K562 (cell line): Measurements from ENCODE around the gene GLI1. TPM values are rescaled to one million over a fixed set of nuclear protein-coding genes. Genes with fewer than 3 reads are reported as not detected.
A peak's percentile ranks its signal among the peaks of the same experiment; 100 is the strongest.

Experiments used
- CBX3 ChIP-seq, 2 experiments: IDR thresholded peaks; 1 replicate in 1 of 2; 2 replicates in 1 of 2; pipeline ENCODE4 v1.6.1; 2012; ENCODE audit warnings: inconsistent platforms in 2 of 2, low read length in 2 of 2, borderline replicate concordance in 1 of 2, control low read depth in 1 of 2
- CHD1 ChIP-seq: fragments of 200-600 bp; sonication (generic); IDR thresholded peaks from one replicate; pipeline ENCODE4 v1.6.1; 2012; ENCODE audit warnings: mild to moderate bottlenecking, moderate library complexity, low read length, inconsistent platforms
- E2F8 ChIP-seq: fragments of 450-650 bp; IDR thresholded peaks from 2 replicates; pipeline ENCODE4 v1.7.1; 2018; ENCODE audit warnings: mild to moderate bottlenecking, low read depth; ENCODE audit not compliant: partially characterized antibody
- KHSRP ChIP-seq: fragments of 450-650 bp; IDR thresholded peaks from 2 replicates; pipeline ENCODE4 v1.6.1; 2017
- MEIS2 ChIP-seq: fragments of 450-650 bp; IDR thresholded peaks from 2 replicates; pipeline ENCODE4 v1.6.1; 2014; ENCODE audit warnings: mild to moderate bottlenecking; ENCODE audit not compliant: partially characterized antibody
- MITF ChIP-seq: IDR thresholded peaks from 2 replicates; pipeline ENCODE4 v1.6.1; 2014; ENCODE audit warnings: antibody characterized with exemption
- MTF1 ChIP-seq: fragments of 250-450 bp; sonication (Bioruptor Pico); IDR thresholded peaks from 2 replicates; pipeline ENCODE4 v1.9.0; 2021; ENCODE audit warnings: moderate library complexity, mild to moderate bottlenecking, inconsistent platforms, borderline replicate concordance
- NFIX ChIP-seq: fragments of 250-450 bp; sonication (Bioruptor Pico); IDR thresholded peaks from 2 replicates; pipeline ENCODE4 v1.4.0; 2020; ENCODE audit warnings: low read depth, mild to moderate bottlenecking, moderate library complexity
- OTX1 ChIP-seq: fragments of 450-650 bp; formaldehyde crosslinking; IDR thresholded peaks from 2 replicates; pipeline ENCODE4 v1.4.0; 2022; ENCODE audit warnings: mild to moderate bottlenecking
- PATZ1 ChIP-seq: fragments of 250-450 bp; sonication (Bioruptor Pico); IDR thresholded peaks from 2 replicates; pipeline ENCODE4 v1.5.0; 2020; ENCODE audit warnings: mild to moderate bottlenecking, borderline replicate concordance
- SRSF9 ChIP-seq: fragments of 200-400 bp; formaldehyde crosslinking; IDR thresholded peaks from 2 replicates; pipeline ENCODE4 v1.6.1; 2017; ENCODE audit warnings: low read depth, low read length, borderline replicate concordance
- TAL1 ChIP-seq: fragments of 450-650 bp; IDR thresholded peaks from 2 replicates; pipeline ENCODE4 v1.6.1; 2016; ENCODE audit warnings: mild to moderate bottlenecking
- TCFL5 ChIP-seq: fragments of 250-450 bp; sonication (Bioruptor Pico); conservative IDR thresholded peaks from 2 replicates; pipeline ENCODE4 v1.6.1; 2021; ENCODE audit warnings: mild to moderate bottlenecking, moderate library complexity, matching md5 sums
- ZNF445 ChIP-seq: fragments of 250-450 bp; sonication (Bioruptor Pico); IDR thresholded peaks from 2 replicates; pipeline ENCODE4 v1.4.0; 2020; ENCODE audit warnings: low read depth, mild to moderate bottlenecking, moderate library complexity
- polyA plus RNA-seq, 8 experiments: library from polyadenylated mRNA; depleted of rRNA in 4 of 8; stranded (reverse) in 5 of 8; unstranded in 3 of 8; fragments of >200 nt; fragmentation: Nextera tagmentation in 2 of 8; fragmentation: Illumina TruSeq in 1 of 8; extraction: Ambion mirVana in 2 of 8; extraction: Trizol in 1 of 8; gene quantifications; 2 replicates each; pipeline versions ENCODE4 v1.2.1 to v1.2.3, GENCODE V29; 2011 to 2014; ENCODE audit warnings: inconsistent platforms in 1 of 8, missing spikeins in 1 of 8
- total RNA-seq, 7 experiments: library from RNA; depleted of rRNA in 6 of 7; stranded (reverse); fragments of >200 nt in 6 of 7; fragmentation: Illumina TruSeq in 2 of 7; extraction: Trizol in 2 of 7; gene quantifications; 2 replicates each; pipeline versions ENCODE4 v1.2.1 to v1.2.3, GENCODE V29; 2011 to 2021; ENCODE audit warnings: low replicate concordance in 1 of 7
- TF ChIP-seq, protein P1 (sequence below): fragments of 250-450 bp; sonication (Bioruptor Pico); IDR thresholded peaks from 2 replicates; pipeline ENCODE4 v1.6.1; 2021; ENCODE audit warnings: mild to moderate bottlenecking
- TF ChIP-seq, protein P2 (sequence below): fragments of 250-450 bp; sonication (Bioruptor Pico); IDR thresholded peaks from 2 replicates; pipeline ENCODE4 v1.5.0; 2021

GLI1 gene
- total and polyA plus RNA-seq, 9 of the 15 experiments (the other 6 are each of a cell fraction or from before 2014, with no cell fraction given) = 0.24 to 3.7 (median 0.61) TPM

DNA sequence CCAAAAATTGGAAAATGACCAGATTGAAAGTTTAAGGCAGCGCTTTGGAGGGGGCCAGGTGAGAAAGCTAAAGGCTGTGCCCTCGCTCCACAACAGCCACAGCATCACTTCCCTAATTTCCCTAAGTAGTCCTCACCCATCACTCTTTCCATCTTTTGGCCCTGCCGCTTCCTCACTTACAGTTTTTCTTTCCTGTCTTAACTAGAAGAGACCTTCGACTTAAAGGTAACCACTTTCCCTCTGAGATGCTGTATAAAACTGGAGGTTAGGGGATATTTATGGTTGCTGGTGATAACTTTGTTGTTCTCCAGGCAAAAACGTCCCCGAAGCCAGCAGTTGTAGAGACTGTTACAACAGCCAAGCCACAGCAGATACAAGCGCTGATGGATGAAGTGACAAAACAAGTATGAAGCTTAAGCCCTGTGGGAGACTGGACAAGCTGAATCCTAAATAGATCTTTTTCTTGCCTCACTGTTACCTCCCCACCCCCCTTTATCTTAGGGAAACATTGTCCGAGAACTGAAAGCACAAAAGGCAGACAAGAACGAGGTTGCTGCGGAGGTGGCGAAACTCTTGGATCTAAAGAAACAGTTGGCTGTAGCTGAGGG, 56.5 kb downstream of the GLI1 start (continued):
- TF ChIP-seq MITF (no peak), TCFL5 (CRISPR knock-in tag) (0 out of 2 replicates have a peak, but pooled peaks have one; percentile 18), E2F8 (peak; percentile 79), MEIS2 (peak; percentile 72), PATZ1 (CRISPR knock-in tag) (no peak), CBX3 (IDR thresholded peaks at IDR 0.05; ENCODE audit: borderline replicate concordance in 1 of 2, low read length in 2 of 2) (peak in 1 of 2 experiments; percentile 27; a peak in 1 of 3 replicates), TAL1 (no peak), MTF1 (CRISPR knock-in tag) (no peak), SRSF9 (no peak), NFIX (CRISPR knock-in tag) (no peak), CHD1 (no peak), ZNF445 (CRISPR knock-in tag) (0 out of 2 replicates have a peak, but pooled peaks have one; percentile 12), OTX1 (CRISPR knock-in tag) (peak; percentile 88), KHSRP (peak; percentile 36; the same call in 1 of the 2 replicates)
- TF ChIP-seq, protein P1, sequence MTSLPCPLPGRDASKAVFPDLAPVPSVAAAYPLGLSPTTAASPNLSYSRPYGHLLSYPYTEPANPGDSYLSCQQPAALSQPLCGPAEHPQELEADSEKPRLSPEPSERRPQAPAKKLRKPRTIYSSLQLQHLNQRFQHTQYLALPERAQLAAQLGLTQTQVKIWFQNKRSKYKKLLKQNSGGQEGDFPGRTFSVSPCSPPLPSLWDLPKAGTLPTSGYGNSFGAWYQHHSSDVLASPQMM (CRISPR knock-in tag) = no peak
- TF ChIP-seq, protein P2, sequence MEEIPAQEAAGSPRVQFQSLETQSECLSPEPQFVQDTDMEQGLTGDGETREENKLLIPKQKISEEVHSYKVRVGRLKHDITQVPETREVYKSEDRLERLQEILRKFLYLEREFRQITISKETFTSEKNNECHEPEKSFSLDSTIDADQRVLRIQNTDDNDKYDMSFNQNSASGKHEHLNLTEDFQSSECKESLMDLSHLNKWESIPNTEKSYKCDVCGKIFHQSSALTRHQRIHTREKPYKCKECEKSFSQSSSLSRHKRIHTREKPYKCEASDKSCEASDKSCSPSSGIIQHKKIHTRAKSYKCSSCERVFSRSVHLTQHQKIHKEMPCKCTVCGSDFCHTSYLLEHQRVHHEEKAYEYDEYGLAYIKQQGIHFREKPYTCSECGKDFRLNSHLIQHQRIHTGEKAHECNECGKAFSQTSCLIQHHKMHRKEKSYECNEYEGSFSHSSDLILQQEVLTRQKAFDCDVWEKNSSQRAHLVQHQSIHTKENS (CRISPR knock-in tag) = peak; percentile 89
